Body of pancreas (tissue), 4 donors: Measurements from ENCODE around the gene SMYD4. TPM values are rescaled to one million over a fixed set of nuclear protein-coding genes. Genes with fewer than 3 reads are reported as not detected.

Experiments used
- ATAC-seq: fragments of 150-250 bp; one replicate; pipeline ENCODE4 v1.9.1; 2016
- DNase-seq, 4 donors: peaks; one replicate each; pipeline ENCODE4 v3.0.0-alpha.2; 2019
- H3K27ac ChIP-seq, 4 donors: fragments of 200-600 bp; sonication (generic); 1 replicate in 3 of 4; 2 replicates in 1 of 4; pipeline versions ENCODE4 v1.5.1 to v1.6.1; 2016 to 2019; ENCODE audit warnings: mild to moderate bottlenecking in 1 of 4, mixed read lengths in 1 of 4, moderate library complexity in 1 of 4
- H3K27me3 ChIP-seq, 2 donors: fragments of 200-600 bp; sonication (generic); one replicate each; pipeline ENCODE4 v1.6.0; 2016; ENCODE audit warnings: mild to moderate bottlenecking in 1 of 2
- H3K36me3 ChIP-seq, 2 donors: fragments of 200-600 bp; sonication (generic); replicated peaks in 1 of 2; 2 replicates each; pipeline ENCODE4 v1.5.1; 2016; ENCODE audit warnings: low read depth in 2 of 2; ENCODE audit not compliant: insufficient read depth in 1 of 2
- H3K4me1 ChIP-seq: fragments of 200-600 bp; sonication (generic); one replicate; pipeline ENCODE4 v1.6.0; 2016
- H3K4me3 ChIP-seq, 2 donors: fragments of 200-600 bp; sonication (generic); 1 replicate in 1 of 2; 2 replicates in 1 of 2; pipeline ENCODE4 v1.5.1; 2016 to 2019
- H3K9me3 ChIP-seq, 3 donors: fragments of 200-600 bp; sonication (generic); 1 replicate in 2 of 3; 2 replicates in 1 of 3; pipeline ENCODE4 v1.5.1; 2016
- CTCF ChIP-seq, 7 experiments: fragments of 450-650 bp in 4 of 7; fragments of 200-600 bp in 3 of 7; sonication (generic) in 3 of 7; IDR thresholded peaks; one replicate each; pipeline ENCODE4 v1.5.1; 2016 to 2019; ENCODE audit warnings: antibody characterized with exemption in 7 of 7
- POLR2A ChIP-seq, 3 donors: fragments of 450-650 bp; IDR thresholded peaks; one replicate each; pipeline ENCODE4 v1.6.1; 2016; ENCODE audit warnings: antibody characterized with exemption in 3 of 3, mild to moderate bottlenecking in 2 of 3
- WGBS, 2 donors: methylation state at CpG; one replicate each; pipeline ENCODE4 v1.1.5; 2017; 5-methylcytosine and 5-hydroxymethylcytosine counted together
- intact Hi-C: fragments of 100-400 bp; cut with DNase I; formaldehyde crosslinking; loops from one replicate; pipeline ENCODE4 v1.15.1; 2023
- total RNA-seq, 2 donors: library from RNA; depleted of rRNA; stranded (reverse); fragments of >200 nt; gene quantifications; one replicate each; pipeline ENCODE4 v1.1.0, GENCODE V29; 2016

Gene SMYD4
- total RNA-seq, 2 donors from 2014 or later = 4.0 to 7.0 TPM

GRCh38 chr17:1783834-1784611 lies 45.7 kb downstream of the SMYD4 start:
- H3K9me3 ChIP-seq = no peaks in the 10 kb centered on the region
- whole genome bisulfite sequencing, 2 donors = 61 to 67% methylated on average over 15 to 16 of the region's 16 CpGs
- DNase-seq = peak; percentile 51 to 77 (median 62)
- ATAC-seq = peak; percentile 48
- H3K4me3 ChIP-seq = no peak overlapping the region
- H3K27ac ChIP-seq = peak overlapping the region; percentile 35 to 78 (median 54)
- H3K4me1 ChIP-seq = no peaks in the 10 kb centered on the region
- peaks cover 0 to 6% of the 10 kb centered on the region in 2 donors for H3K36me3 ChIP-seq
- intact Hi-C loops = no loop called here
- TF ChIP-seq POLR2A (IDR thresholded peaks at IDR 0.05) = peak in 2 of 3 donors; percentile 22 to 30
- TF ChIP-seq CTCF (IDR thresholded peaks at IDR 0.05) = peak in 6 of 7 experiments; percentile 28 to 67 (median 43)
- no peaks in the 10 kb centered on the region for H3K27me3 ChIP-seq

GRCh38 chr17:1783271-1783670 lies 46.4 kb downstream of the SMYD4 start:
- Histone ChIP-seq H3K4me3 (no peak overlapping the region), H3K9me3 (no peaks in the 10 kb centered on the region), H3K4me1 (no peaks in the 10 kb centered on the region), H3K27me3 (no peaks in the 10 kb centered on the region), H3K27ac (peak overlapping the region; percentile 35 to 78 (median 54)), H3K36me3 (peaks cover 0 to 6% of the 10 kb centered on the region in 2 donors)
- DNase-seq = no peak
- no peak for ATAC-seq
- 73 to 85% methylated on average over 5 to 19 of the region's 19 CpGs for WGBS, 2 donors
- intact Hi-C loops = no loop called here
- TF ChIP-seq POLR2A (IDR thresholded peaks at IDR 0.05) (no peak), CTCF (IDR thresholded peaks at IDR 0.05) (no peak)

GRCh38 chr17:1782171-1782567 lies 47.5 kb downstream of the SMYD4 start:
- WGBS, 2 donors = 59 to 72% methylated on average over 5 to 6 of the region's 6 CpGs
- Histone ChIP-seq H3K27me3 (no peaks in the 10 kb centered on the region), H3K4me3 (no peak overlapping the region), H3K27ac (peak overlapping the region in 2 of 4 donors; percentile 67 to 78), H3K36me3 (peaks cover 0 to 5% of the 10 kb centered on the region in 2 donors), H3K4me1 (no peaks in the 10 kb centered on the region), H3K9me3 (no peaks in the 10 kb centered on the region)
- TF ChIP-seq POLR2A (IDR thresholded peaks at IDR 0.05) (no peak), CTCF (IDR thresholded peaks at IDR 0.05) (no peak)
- DNase-seq (no peak), ATAC-seq (no peak)
- intact Hi-C loops = no loop called here

- H3K36me3 ChIP-seq = no peaks in the 10 kb centered on the region
- no peak overlapping the region for H3K4me3 ChIP-seq
- peak; percentile 33 for ATAC-seq
- DNase-seq = peak; percentile 39 to 66 (median 54)
- peak overlapping the region in 2 of 4 donors; percentile 8 to 47 for H3K27ac ChIP-seq
- H3K9me3 ChIP-seq = no peaks in the 10 kb centered on the region
- no peaks in the 10 kb centered on the region for H3K4me1 ChIP-seq
- 63 to 80% methylated on average over 8 of the region's 8 CpGs for WGBS, 2 donors
- intact Hi-C loops = no loop called here
- no peaks in the 10 kb centered on the region for H3K27me3 ChIP-seq
- no peak for TF ChIP-seq CTCF (IDR thresholded peaks at IDR 0.05)
- TF ChIP-seq POLR2A (IDR thresholded peaks at IDR 0.05) = no peak
These were observed 50.1 kb downstream of the SMYD4 start for GRCh38 chr17:1779571-1780131.
